GM18499 (cell line): Measurements from ENCODE around the gene CCR5.
"Not testable (repeated sequence)": the region's sequence is repeated elsewhere in the genome, so short reads cannot be mapped to it uniquely, and the experiment has no call there.

Experiments
- ATAC-seq: cut with Tn5 transposase; IDR thresholded peaks from one replicate; pipeline ENCODE4 v1.9.1; 2021; ENCODE audit warnings: moderate number of reproducible peaks; ENCODE audit not compliant: insufficient read depth, unreplicated experiment

Gene CCR5

GRCh38 chr3:46370839-46371518, at the start of gene CCR5:
CCR5 (plus strand) TSS chr3:46370946; CDS start chr3:46372903, 1,957 bp downstream.
- no peak for ATAC-seq

- ATAC-seq, result no peak
Observed at GRCh38 chr3:46321461-46322104, 49.2 kb upstream of the CCR5 start.

- ATAC-seq, result no peak
Observed at GRCh38 chr3:46324036-46324435, 46.7 kb upstream of the CCR5 start.

- ATAC-seq, result no peak
Observed at GRCh38 chr3:46325645-46326300, 45.0 kb upstream of the CCR5 start.

GRCh38 chr3:46330676-46331075, 40.1 kb upstream of the CCR5 start:
- ATAC-seq, result not testable (repeated sequence)

GRCh38 chr3:46334741-46335478, 35.8 kb upstream of the CCR5 start:
- ATAC-seq, result no peak

GRCh38 chr3:46335541-46335940, 35.2 kb upstream of the CCR5 start:
- no peak for ATAC-seq

- no peak for ATAC-seq
Observed at GRCh38 chr3:46337911-46338310, 32.8 kb upstream of the CCR5 start.

GRCh38 chr3:46338840-46339239, 31.9 kb upstream of the CCR5 start:
- ATAC-seq, result no peak

- ATAC-seq, result no peak
Observed at GRCh38 chr3:46344476-46344875, 26.3 kb upstream of the CCR5 start.

GRCh38 chr3:46348823-46349482, 21.8 kb upstream of the CCR5 start:
- no peak for ATAC-seq

GRCh38 chr3:46349484-46350261, 21.1 kb upstream of the CCR5 start:
- ATAC-seq, result no peak

- no peak for ATAC-seq
Observed at GRCh38 chr3:46350262-46350565, 20.5 kb upstream of the CCR5 start.

GRCh38 chr3:46351646-46352045, 19.1 kb upstream of the CCR5 start:
- ATAC-seq, result no peak

- no peak for ATAC-seq
Observed at GRCh38 chr3:46353090-46353489, 17.7 kb upstream of the CCR5 start.

- ATAC-seq, result no peak
Observed at GRCh38 chr3:46353647-46354410, 16.9 kb upstream of the CCR5 start, which contains the start of gene CCR2. CCR2 (plus strand) TSS chr3:46354111; CDS start chr3:46357528, 3,417 bp downstream.

- ATAC-seq, result no peak
Observed at GRCh38 chr3:46354478-46354877, 16.3 kb upstream of the CCR5 start.

GRCh38 chr3:46354984-46355383, 15.8 kb upstream of the CCR5 start:
- ATAC-seq, result no peak

- no peak for ATAC-seq
Observed at GRCh38 chr3:46356276-46356675, 14.5 kb upstream of the CCR5 start.
